GM23248 (cell line): ENCODE measurements around the gene GCGR.

Experiments used
- EZH2 ChIP-seq: fragments of 200-600 bp; sonication (generic); IDR thresholded peaks from 2 replicates; pipeline ENCODE4 v1.6.1; 2018; ENCODE audit warnings: antibody characterized with exemption, mild to moderate bottlenecking; ENCODE audit not compliant: insufficient read depth, poor library complexity, severe bottlenecking
- EZH2phosphoT487 ChIP-seq: fragments of 200-600 bp; sonication (generic); IDR thresholded peaks from 2 replicates; pipeline ENCODE4 v1.6.1; 2018; ENCODE audit warnings: antibody characterized with exemption, moderate library complexity, mild to moderate bottlenecking, low read depth; ENCODE audit not compliant: insufficient read depth

- TF ChIP-seq EZH2 (no peak), EZH2phosphoT487 (no peak)
Measured at GRCh38 chr17:81811705-81812570, 8.0 kb downstream of the GCGR start.
